HEK293 (cell line): ENCODE results near the gene KLF7.

Experiments used
- CTCF ChIP-seq: fragments of 450-650 bp; formaldehyde crosslinking; IDR thresholded peaks from 2 replicates; pipeline ENCODE4 v1.5.1; 2016; ENCODE audit warnings: missing biosample characterization, missing genetic modification characterization
- HOXA7 ChIP-seq: sonication (generic); formaldehyde crosslinking; IDR thresholded peaks from 2 replicates; pipeline ENCODE4 v1.8.1; 2022; ENCODE audit warnings: missing genetic modification reagents, borderline replicate concordance
- KLF10 ChIP-seq: fragments of 450-650 bp; IDR thresholded peaks from 2 replicates; pipeline ENCODE4 v1.5.1; 2018; ENCODE audit warnings: missing biosample characterization, mild to moderate bottlenecking, missing genetic modification characterization
- SP2 ChIP-seq: fragments of 450-650 bp; formaldehyde crosslinking; IDR thresholded peaks from 2 replicates; pipeline ENCODE4 v1.5.1; 2016; ENCODE audit warnings: missing biosample characterization, missing genetic modification characterization
- TCF7L2 ChIP-seq: IDR thresholded peaks from 2 replicates; pipeline ENCODE4 v1.6.1; 2011; ENCODE audit warnings: low read depth, mild to moderate bottlenecking, inconsistent platforms, low read length, moderate library complexity, borderline replicate concordance
- TRIM28 ChIP-seq: IDR thresholded peaks from 2 replicates; pipeline ENCODE4 v1.6.1; 2011; ENCODE audit warnings: low read length, control low read depth, borderline replicate concordance
- YY1 ChIP-seq: fragments of 450-650 bp; formaldehyde crosslinking; IDR thresholded peaks from 2 replicates; pipeline ENCODE4 v1.5.1; 2018; ENCODE audit warnings: missing biosample characterization, missing genetic modification characterization
- ZBTB8A ChIP-seq: fragments of 450-650 bp; formaldehyde crosslinking; IDR thresholded peaks from 2 replicates; pipeline ENCODE4 v1.5.1; 2016; ENCODE audit warnings: missing biosample characterization, missing genetic modification characterization
- ZNF24 ChIP-seq: fragments of 450-650 bp; formaldehyde crosslinking; IDR thresholded peaks from 2 replicates; pipeline ENCODE4 v1.5.1; 2016; ENCODE audit warnings: missing biosample characterization, missing genetic modification characterization
- ZNF473 ChIP-seq: fragments of 450-650 bp; formaldehyde crosslinking; IDR thresholded peaks from 2 replicates; pipeline ENCODE4 v1.5.1; 2017; ENCODE audit warnings: missing biosample characterization, missing genetic modification characterization
- ZNF549 ChIP-seq: fragments of 450-650 bp; IDR thresholded peaks from 2 replicates; pipeline ENCODE4 v1.5.1; 2018; ENCODE audit warnings: missing biosample characterization, missing genetic modification characterization, mild to moderate bottlenecking, inconsistent platforms, moderate library complexity
- TF ChIP-seq, protein P1 (sequence below): fragments of 450-650 bp; formaldehyde crosslinking; IDR thresholded peaks from 2 replicates; pipeline ENCODE4 v1.5.1; 2016; ENCODE audit warnings: missing biosample characterization, missing genetic modification characterization, borderline replicate concordance

- TF ChIP-seq TRIM28 (no peak), SP2 (tag by site-specific recombination) (no peak), ZNF549 (tag by site-specific recombination) (no peak), KLF10 (tag by site-specific recombination) (no peak), YY1 (tag by site-specific recombination) (no peak), ZBTB8A (tag by site-specific recombination) (no peak), CTCF (tag by site-specific recombination) (no peak), TCF7L2 (no peak), ZNF24 (no peak), ZNF473 (tag by site-specific recombination) (no peak), HOXA7 (CRISPR knock-in tag) (no peak)
- TF ChIP-seq, protein P1, sequence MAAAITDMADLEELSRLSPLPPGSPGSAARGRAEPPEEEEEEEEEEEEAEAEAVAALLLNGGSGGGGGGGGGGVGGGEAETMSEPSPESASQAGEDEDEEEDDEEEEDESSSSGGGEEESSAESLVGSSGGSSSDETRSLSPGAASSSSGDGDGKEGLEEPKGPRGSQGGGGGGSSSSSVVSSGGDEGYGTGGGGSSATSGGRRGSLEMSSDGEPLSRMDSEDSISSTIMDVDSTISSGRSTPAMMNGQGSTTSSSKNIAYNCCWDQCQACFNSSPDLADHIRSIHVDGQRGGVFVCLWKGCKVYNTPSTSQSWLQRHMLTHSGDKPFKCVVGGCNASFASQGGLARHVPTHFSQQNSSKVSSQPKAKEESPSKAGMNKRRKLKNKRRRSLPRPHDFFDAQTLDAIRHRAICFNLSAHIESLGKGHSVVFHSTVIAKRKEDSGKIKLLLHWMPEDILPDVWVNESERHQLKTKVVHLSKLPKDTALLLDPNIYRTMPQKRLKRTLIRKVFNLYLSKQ (tag by site-specific recombination): no peak
These were observed 125.1 kb downstream of the KLF7 start for GRCh38 chr2:207040696-207041095.
